SK-N-DZ (cell line): ENCODE measurements around the gene ROR2.

Experiments
- DNase-seq: peaks from one replicate; pipeline ENCODE4 v3.0.0-alpha.2; 2015; ENCODE audit warnings: low spot score

ROR2 gene

GRCh38 chr9:91681461-91682305 is 268.3 kb downstream of the ROR2 start:
- peak; percentile 16 for DNase-seq

- DNase-seq: no peak
Measured at GRCh38 chr9:91680998-91681397, 269.0 kb downstream of the ROR2 start.

- no peak for DNase-seq
Measured at GRCh38 chr9:91680106-91680505, 269.9 kb downstream of the ROR2 start.

- no peak for DNase-seq
Measured at GRCh38 chr9:91678807-91679580, 271.0 kb downstream of the ROR2 start.

- no peak for DNase-seq
Measured at GRCh38 chr9:91677822-91678436, 272.1 kb downstream of the ROR2 start.

GRCh38 chr9:91677331-91677730 is 272.7 kb downstream of the ROR2 start:
- DNase-seq: no peak

- no peak for DNase-seq
Measured at GRCh38 chr9:91676046-91676445, 274.0 kb downstream of the ROR2 start.

GRCh38 chr9:91664663-91665062 is 285.4 kb downstream of the ROR2 start:
- DNase-seq: no peak

- no peak for DNase-seq
Measured at GRCh38 chr9:91663858-91664257, 286.2 kb downstream of the ROR2 start.

GRCh38 chr9:91661451-91661850 is 288.6 kb downstream of the ROR2 start:
- DNase-seq: no peak

- no peak for DNase-seq
Measured at GRCh38 chr9:91660521-91660920, 289.5 kb downstream of the ROR2 start.

GRCh38 chr9:91659529-91660495 is 290.2 kb downstream of the ROR2 start:
- peak; percentile 2 for DNase-seq

GRCh38 chr9:91658513-91659105 is 291.4 kb downstream of the ROR2 start:
- no peak for DNase-seq

- DNase-seq: no peak
Measured at GRCh38 chr9:91657501-91657900, 292.5 kb downstream of the ROR2 start.

- no peak for DNase-seq
Measured at GRCh38 chr9:91655658-91656057, 294.4 kb downstream of the ROR2 start.

- no peak for DNase-seq
Measured at GRCh38 chr9:91655215-91655614, 294.8 kb downstream of the ROR2 start.

- no peak for DNase-seq
Measured at GRCh38 chr9:91654527-91654926, 295.5 kb downstream of the ROR2 start.

- DNase-seq: no peak
Measured at GRCh38 chr9:91647371-91647770, 302.7 kb downstream of the ROR2 start.

- no peak for DNase-seq
Measured at GRCh38 chr9:91646702-91647101, 303.3 kb downstream of the ROR2 start.

- no peak for DNase-seq
Measured at GRCh38 chr9:91644433-91644832, 305.6 kb downstream of the ROR2 start.
